B cell (primary cell): ENCODE results near the gene PIWIL1. TPM values are rescaled to one million over a fixed set of nuclear protein-coding genes. Genes with fewer than 3 reads are reported as not detected.

ENCODE experiments used
- ATAC-seq: fragments of 200-7000 bp; cut with Tn5 transposase; one replicate; pipeline ENCODE4 v1.10.0; 2021; ENCODE audit warnings: low read depth, mild to moderate bottlenecking, moderate number of reproducible peaks, moderate library complexity
- CTCF ChIA-PET: fragments of 350-600 bp; sonication (Branson Sonifier 250); formaldehyde crosslinking; loops from one replicate; lab custom pipeline; 2021; ENCODE audit warnings: antibody characterized with exemption, inconsistent platforms; lab: Charles Lee
- POLR2A ChIA-PET: fragments of 350-600 bp; sonication (Branson Sonifier 250); formaldehyde crosslinking; loops from one replicate; lab custom pipeline; 2021; ENCODE audit warnings: antibody characterized with exemption; lab: Charles Lee
- DNase-seq: peaks from one replicate; pipeline ENCODE4 v3.0.0; 2013
- H2AFZ ChIP-seq: 2 replicates; pipeline ENCODE4 v1.6.1; 2012; ENCODE audit warnings: mild to moderate bottlenecking, low read depth, low read length; ENCODE audit not compliant: insufficient read depth, poor library complexity, severe bottlenecking
- H3K27ac ChIP-seq, 2 donors: 1 replicate in 1 of 2; 2 replicates in 1 of 2; pipeline ENCODE4 v1.5.1; 2012 to 2013; ENCODE audit warnings: low read length in 2 of 2, mild to moderate bottlenecking in 2 of 2, moderate library complexity in 1 of 2
- H3K27me3 ChIP-seq, 4 experiments: fragments of 200-600 bp in 1 of 4; sonication (generic) in 1 of 4; replicated peaks in 1 of 4; 1 replicate in 2 of 4; 2 replicates in 2 of 4; pipeline versions ENCODE4 v1.6.1 to v1.7.0; 2013 to 2016; ENCODE audit warnings: low read length in 3 of 4, mild to moderate bottlenecking in 2 of 4, mixed read lengths in 1 of 4, moderate library complexity in 1 of 4; ENCODE audit not compliant: insufficient read depth in 4 of 4, control insufficient read depth in 3 of 4; ENCODE audit errors: control extremely low read depth in 1 of 4
- H3K36me3 ChIP-seq, 2 experiments: replicated peaks in 1 of 2; 1 replicate in 1 of 2; 2 replicates in 1 of 2; pipeline versions ENCODE4 v1.6.1 to v1.7.1; 2013; ENCODE audit warnings: low read length in 1 of 2; ENCODE audit not compliant: insufficient read depth in 2 of 2, control insufficient read depth in 1 of 2; ENCODE audit errors: control extremely low read depth in 1 of 2, extremely low read depth in 1 of 2
- H3K4me1 ChIP-seq, 2 donors: fragments of 200-600 bp in 1 of 2; sonication (generic) in 1 of 2; 1 replicate in 1 of 2; 2 replicates in 1 of 2; pipeline versions ENCODE4 v1.5.1 to v1.6.1; 2013 to 2017; ENCODE audit warnings: low read length in 2 of 2; ENCODE audit not compliant: control insufficient read depth in 2 of 2, insufficient read depth in 2 of 2
- H3K4me2 ChIP-seq: replicated peaks from 2 replicates; pipeline ENCODE3; 2012; ENCODE audit warnings: mild to moderate bottlenecking, low read depth, low read length; ENCODE audit not compliant: poor library complexity, severe bottlenecking
- H3K4me3 ChIP-seq, 5 experiments: fragments of 200-600 bp in 1 of 5; sonication (generic) in 1 of 5; 1 replicate in 3 of 5; 2 replicates in 2 of 5; pipeline versions ENCODE4 v1.5.1 to v1.7.0; 2011 to 2016; ENCODE audit warnings: low read length in 4 of 5, mild to moderate bottlenecking in 4 of 5, low read depth in 2 of 5, control low read depth in 1 of 5, moderate library complexity in 1 of 5; ENCODE audit not compliant: insufficient read depth in 1 of 5; ENCODE audit errors: control extremely low read depth in 1 of 5, extremely low read depth in 1 of 5
- H3K79me2 ChIP-seq: fragments of 200-600 bp; sonication (generic); one replicate; pipeline ENCODE4 v1.6.0; 2016; ENCODE audit warnings: low read length; ENCODE audit not compliant: control insufficient read depth, insufficient read depth
- H3K9ac ChIP-seq: fragments of 200-600 bp; sonication (generic); 2 replicates; pipeline ENCODE4 v1.6.1; 2017; ENCODE audit warnings: mild to moderate bottlenecking, low read length, moderate library complexity
- H3K9me3 ChIP-seq, 3 donors: one replicate each; pipeline versions ENCODE4 v1.6.1 to v1.7.1; 2013; ENCODE audit warnings: low read length in 2 of 3; ENCODE audit not compliant: control insufficient read depth in 2 of 3, insufficient read depth in 1 of 3; ENCODE audit errors: control extremely low read depth in 1 of 3
- H4K20me1 ChIP-seq: 2 replicates; pipeline ENCODE4 v1.6.0; 2012; ENCODE audit warnings: mild to moderate bottlenecking, low read length; ENCODE audit not compliant: insufficient read depth, control insufficient read depth, poor library complexity, severe bottlenecking
- H3K27ac Mint-ChIP-seq: one replicate; pipeline ENCODE4 v1.8.0; 2021; ENCODE audit warnings: mixed read lengths
- H3K27me3 Mint-ChIP-seq: one replicate; pipeline ENCODE4 v1.8.0; 2021; ENCODE audit warnings: mixed read lengths
- H3K4me1 Mint-ChIP-seq: one replicate; pipeline ENCODE4 v1.8.0; 2021; ENCODE audit warnings: mixed read lengths
- H3K4me3 Mint-ChIP-seq: one replicate; pipeline ENCODE4 v1.8.0; 2021; ENCODE audit warnings: mixed read lengths
- H3K9me3 Mint-ChIP-seq: one replicate; pipeline ENCODE4 v1.8.0; 2022; ENCODE audit warnings: mixed read lengths; ENCODE audit not compliant: insufficient read depth
- CTCF ChIP-seq: fragments of 200-600 bp; IDR thresholded peaks from one replicate; pipeline ENCODE4 v1.8.0; 2022; ENCODE audit warnings: antibody characterized with exemption, mild to moderate bottlenecking
- EZH2 ChIP-seq: IDR thresholded peaks from 2 replicates; pipeline ENCODE4 v1.6.1; 2012; ENCODE audit warnings: borderline replicate concordance, low read depth, mild to moderate bottlenecking, moderate library complexity, low read length; ENCODE audit not compliant: insufficient read depth, poor library complexity, severe bottlenecking
- WGBS: methylation state at CpG from one replicate; pipeline ENCODE4 v1.1.5; 2013; ENCODE audit warnings: missing lambda C conversion rate; ENCODE audit not compliant: insufficient coverage; 5-methylcytosine and 5-hydroxymethylcytosine counted together
- intact Hi-C: fragments of 100-400 bp; cut with micrococcal nuclease; formaldehyde crosslinking; loops from one replicate; pipeline ENCODE4 v1.10.0; 2022
- polyA plus RNA-seq: library from polyadenylated mRNA; depleted of rRNA; stranded (reverse); fragments of >200 nt; gene quantifications from 2 replicates; pipeline ENCODE4 v1.2.3, GENCODE V29; 2012
- total RNA-seq, 2 donors: library from RNA; stranded (reverse); fragments of 120-200 nt in 1 of 2; gene quantifications; 1 replicate in 1 of 2; 2 replicates in 1 of 2; pipeline versions ENCODE4 v1.2.3 to v1.2.4, GENCODE V29; 2013 to 2022

Gene PIWIL1
- total and polyA plus RNA-seq, 2 donors (not counting 1 experiment from before 2014, with no cell fraction given): not detected

- no peak overlapping the region for H3K9ac ChIP-seq
- WGBS: 83% methylated on average over 1 of the region's 2 CpGs
- H3K4me1 Mint-ChIP-seq: no peaks in the 10 kb centered on the region
- ChIA-PET CTCF (no interaction called here), POLR2A (no interaction called here)
- no peaks in the 10 kb centered on the region for H3K79me2 ChIP-seq
- H2AFZ ChIP-seq: no peak overlapping the region
- H3K4me1 ChIP-seq: no peaks in the 10 kb centered on the region
- H3K4me3 Mint-ChIP-seq: no peak overlapping the region
- H3K4me2 ChIP-seq: no peak overlapping the region
- H3K27me3 Mint-ChIP-seq: peaks cover 4% of the 10 kb centered on the region
- intact Hi-C loops: no loop called here
- TF ChIP-seq EZH2 (no peak), CTCF (no peak)
- H4K20me1 ChIP-seq: no peaks in the 10 kb centered on the region
- H3K9me3 ChIP-seq: peaks cover 0 to 12% (median 11%) of the 10 kb centered on the region in 3 donors
- DNase-seq (no peak), ATAC-seq (no peak)
- peaks cover 2% of the 10 kb centered on the region for H3K9me3 Mint-ChIP-seq
- no peak overlapping the region for H3K27ac ChIP-seq
- H3K4me3 ChIP-seq: no peak overlapping the region
- H3K27me3 ChIP-seq: no peaks in the 10 kb centered on the region
- H3K27ac Mint-ChIP-seq: no peak overlapping the region
- no peaks in the 10 kb centered on the region for H3K36me3 ChIP-seq
Measured at GRCh38 chr12:130382818-130383217, 45.1 kb downstream of the PIWIL1 start.

- peaks cover 2% of the 10 kb centered on the region for H3K9me3 Mint-ChIP-seq
- Histone ChIP-seq H4K20me1 (no peaks in the 10 kb centered on the region), H3K4me3 (no peak overlapping the region), H3K9me3 (peaks cover 0 to 17% (median 15%) of the 10 kb centered on the region in 3 donors), H2AFZ (no peak overlapping the region), H3K9ac (no peak overlapping the region), H3K27ac (no peak overlapping the region), H3K36me3 (no peaks in the 10 kb centered on the region), H3K79me2 (no peaks in the 10 kb centered on the region), H3K4me2 (no peak overlapping the region), H3K4me1 (no peaks in the 10 kb centered on the region), H3K27me3 (no peaks in the 10 kb centered on the region)
- TF ChIP-seq EZH2: no peak
- TF ChIP-seq CTCF: no peak
- no peaks in the 10 kb centered on the region for H3K4me1 Mint-ChIP-seq
- H3K27me3 Mint-ChIP-seq: no peaks in the 10 kb centered on the region
- ATAC-seq (no peak), DNase-seq (no peak)
- no peak overlapping the region for H3K4me3 Mint-ChIP-seq
- ChIA-PET POLR2A (no interaction called here), CTCF (no interaction called here)
- H3K27ac Mint-ChIP-seq: no peak overlapping the region
- 82% methylated on average over 3 of the region's 3 CpGs for WGBS
- intact Hi-C loops: no loop called here
Measured at GRCh38 chr12:130384234-130384633, 46.5 kb downstream of the PIWIL1 start.
